GM19468 (cell line): ENCODE data around the gene RNF32.
"Not testable (repeated sequence)": the region's sequence is repeated elsewhere in the genome, so short reads cannot be mapped to it uniquely, and the experiment has no call there.

ENCODE experiments used
- ATAC-seq: cut with Tn5 transposase; IDR thresholded peaks from one replicate; pipeline ENCODE4 v1.9.1; 2021; ENCODE audit warnings: mild to moderate bottlenecking, moderate library complexity, moderate number of reproducible peaks; ENCODE audit not compliant: unreplicated experiment; ENCODE audit errors: extremely low read depth

RNF32 gene

DNA sequence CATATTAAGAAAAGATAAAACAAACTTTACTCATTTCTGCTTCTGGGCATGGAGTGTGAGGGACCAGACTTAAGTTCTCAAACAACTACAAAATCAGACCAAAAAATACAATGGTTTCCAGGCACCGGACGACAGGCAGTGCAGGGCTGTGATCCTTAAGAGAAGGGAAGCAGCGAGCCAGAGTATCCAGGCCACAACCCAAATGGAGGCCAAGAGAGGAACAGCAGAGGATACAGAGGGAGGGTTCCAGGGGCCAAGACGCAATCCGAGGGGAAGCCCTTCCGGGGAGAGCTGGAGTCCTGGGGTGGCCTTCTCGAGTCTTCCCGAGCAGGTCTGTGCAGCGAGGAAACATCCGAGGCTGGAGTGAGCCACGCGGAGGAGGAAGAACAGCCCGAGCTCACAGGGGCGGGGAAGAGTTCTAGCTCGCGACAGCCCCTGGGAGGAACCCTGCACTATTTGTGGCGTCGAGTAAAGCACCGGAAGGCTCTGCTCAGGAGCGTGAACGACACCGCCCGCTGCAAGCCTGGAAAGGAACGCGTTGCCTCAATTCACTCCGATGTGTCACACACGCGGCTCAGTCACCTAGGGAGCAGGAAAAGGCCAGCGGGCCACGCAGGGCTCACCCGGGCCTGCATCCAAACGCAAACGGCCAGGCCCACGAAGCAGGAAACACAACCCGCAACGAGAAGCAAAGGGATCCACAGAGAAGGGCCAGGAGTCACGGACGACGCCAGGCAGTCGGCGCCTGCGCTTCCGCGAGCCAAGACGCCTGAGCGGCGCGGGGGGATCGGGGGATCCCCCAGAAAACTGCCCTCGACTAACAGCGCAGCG is 933 bp upstream of the RNF32 start:
- ATAC-seq, result no peak

DNA sequence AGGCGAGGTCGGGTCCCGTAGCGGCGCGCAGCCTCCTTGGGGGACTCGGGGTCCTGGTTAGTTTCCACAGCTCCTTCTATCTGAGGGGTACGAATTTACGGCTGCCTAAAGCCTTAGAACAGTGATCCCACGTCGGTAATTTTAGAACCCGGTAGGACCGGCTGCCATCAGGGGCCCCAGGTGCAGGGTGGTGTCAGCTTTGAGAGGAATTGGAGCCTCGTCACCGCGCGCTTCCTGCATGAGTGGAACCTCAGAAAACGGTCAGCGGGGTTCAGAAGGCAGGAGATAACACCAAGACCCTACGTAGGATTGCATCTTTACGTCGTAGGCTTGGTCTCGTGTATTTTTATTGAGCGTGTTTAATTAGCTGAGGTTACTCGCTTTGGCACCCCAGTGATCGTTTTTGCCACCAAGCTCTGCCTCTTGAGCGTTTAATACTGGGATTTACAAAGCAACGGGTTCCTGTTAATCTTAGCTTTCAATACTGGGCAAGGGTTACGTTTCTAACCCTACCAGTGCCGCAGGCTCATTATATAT is 443 bp downstream of the RNF32 start:
- ATAC-seq, result peak; percentile 28

DNA sequence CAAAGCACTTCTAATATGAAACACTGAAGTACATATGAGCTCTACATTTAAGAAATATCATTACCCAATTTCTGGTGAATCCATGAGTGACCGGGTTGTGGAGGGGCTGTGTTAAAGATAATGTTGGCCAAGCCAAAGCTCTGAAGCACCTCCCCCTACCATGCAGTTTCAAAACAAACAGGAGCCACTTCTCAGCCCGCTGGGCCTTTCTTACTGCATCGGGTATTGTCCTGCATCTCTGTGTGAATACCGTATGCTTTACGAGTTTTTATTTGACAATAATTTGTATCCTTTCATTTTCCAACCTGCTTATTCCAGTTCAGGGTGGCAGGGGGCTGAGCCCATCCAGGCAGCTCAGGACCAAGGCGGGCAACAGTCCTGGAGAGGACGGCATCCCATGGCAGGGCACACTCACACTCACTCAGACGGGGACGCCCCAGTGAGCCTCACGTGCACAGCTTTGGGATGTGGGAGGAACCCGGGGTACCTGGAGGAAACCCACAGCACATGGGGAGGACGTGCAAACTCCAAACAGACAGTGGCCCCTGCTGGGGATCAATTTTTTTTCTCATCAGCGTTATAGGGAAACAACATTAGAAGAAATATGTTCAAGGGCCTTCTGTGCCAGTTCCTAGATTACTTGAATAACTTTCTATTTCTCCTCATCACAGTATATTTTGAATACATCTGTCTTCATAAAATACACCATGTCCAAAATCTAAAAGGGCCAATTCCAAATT is 1.9 kb downstream of the RNF32 start:
- no peak for ATAC-seq

DNA sequence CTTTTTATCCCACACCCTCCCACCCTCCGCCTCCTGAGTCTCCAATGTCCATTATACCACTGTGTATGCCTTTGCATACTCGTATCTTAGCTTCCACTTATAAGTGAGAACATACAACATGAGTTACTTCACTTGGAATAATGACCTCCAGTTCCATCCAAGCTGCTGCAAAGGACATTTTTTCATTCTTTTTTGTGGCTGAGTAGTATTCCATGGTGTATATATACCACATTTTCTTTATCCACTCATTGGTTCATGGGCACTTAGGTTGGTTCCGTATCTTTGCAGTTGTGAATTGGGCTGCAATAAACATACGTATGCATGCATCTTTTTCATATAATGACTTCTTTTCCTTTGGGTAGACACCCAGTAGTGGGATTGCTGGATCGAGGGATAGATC is 6.8 kb downstream of the RNF32 start:
- ATAC-seq, result not testable (repeated sequence)

DNA sequence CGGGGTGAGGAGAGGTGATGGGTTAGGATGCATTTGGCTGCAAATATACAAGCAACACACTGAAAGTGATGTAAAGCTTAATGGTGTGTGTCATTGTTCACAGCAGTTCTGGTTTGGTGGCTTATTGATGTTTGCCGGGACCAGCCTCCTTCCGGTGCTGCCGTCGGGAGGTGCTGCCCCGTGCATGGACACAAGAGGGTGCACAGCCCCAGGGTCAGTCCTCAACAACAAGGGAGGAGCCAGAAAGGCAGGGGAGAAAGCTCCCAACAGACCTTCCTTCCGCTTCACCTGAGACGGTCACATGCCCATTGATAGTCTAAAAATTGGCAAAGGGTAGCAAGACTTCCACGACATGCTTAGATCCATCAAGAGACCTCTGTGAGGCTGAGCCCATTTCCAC is 9.5 kb downstream of the RNF32 start:
- ATAC-seq, result no peak

DNA sequence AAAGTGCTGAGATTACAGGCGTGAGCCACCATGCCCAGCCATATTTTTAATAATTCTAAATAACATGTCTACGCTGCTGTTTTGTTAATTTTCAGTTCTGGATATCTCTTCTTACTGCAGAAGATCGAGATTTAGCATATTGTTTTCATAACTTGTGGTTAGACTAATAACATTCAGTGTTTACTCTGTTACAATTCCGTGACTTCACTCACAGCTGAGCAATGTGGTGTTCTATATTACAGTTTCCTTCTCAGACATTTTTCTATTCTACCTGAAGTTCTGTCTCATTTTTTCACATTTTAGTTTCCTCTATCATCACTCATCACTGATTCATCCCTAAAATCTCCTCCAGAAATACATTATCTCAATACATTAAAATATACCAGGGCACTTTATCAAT is 10.9 kb downstream of the RNF32 start:
- ATAC-seq, result no peak

DNA sequence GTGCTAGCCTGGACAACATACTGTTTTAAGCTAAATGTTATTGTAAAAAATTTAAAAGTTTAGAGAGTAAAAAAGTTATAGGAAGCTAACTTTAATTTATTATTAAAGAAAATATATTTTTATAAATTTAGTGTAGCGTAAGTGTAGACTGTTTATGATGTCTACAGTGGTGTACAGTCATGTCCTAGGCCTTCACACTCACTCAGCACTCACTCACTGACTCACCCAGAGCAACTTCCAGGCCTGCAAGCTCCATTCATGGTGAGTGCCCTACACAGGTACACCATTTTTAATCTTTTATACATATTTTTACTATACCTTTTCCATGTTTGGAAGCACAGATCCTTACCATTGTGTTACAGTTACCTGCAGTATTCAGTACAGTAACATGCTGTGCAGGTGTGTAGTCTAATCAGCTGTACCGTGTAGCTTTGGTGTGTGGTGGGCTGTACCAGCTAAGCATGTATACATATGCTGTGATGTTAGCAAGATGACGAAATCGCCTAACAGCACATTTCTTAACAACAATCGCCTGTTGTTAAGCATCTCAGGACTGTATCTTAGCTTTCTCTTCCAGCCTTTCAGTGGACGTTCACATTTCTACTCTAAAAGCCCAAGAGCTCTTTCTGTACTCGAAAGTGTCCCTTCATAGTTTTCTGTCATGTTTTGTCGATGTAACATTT is 12.5 kb downstream of the RNF32 start:
- no peak for ATAC-seq

DNA sequence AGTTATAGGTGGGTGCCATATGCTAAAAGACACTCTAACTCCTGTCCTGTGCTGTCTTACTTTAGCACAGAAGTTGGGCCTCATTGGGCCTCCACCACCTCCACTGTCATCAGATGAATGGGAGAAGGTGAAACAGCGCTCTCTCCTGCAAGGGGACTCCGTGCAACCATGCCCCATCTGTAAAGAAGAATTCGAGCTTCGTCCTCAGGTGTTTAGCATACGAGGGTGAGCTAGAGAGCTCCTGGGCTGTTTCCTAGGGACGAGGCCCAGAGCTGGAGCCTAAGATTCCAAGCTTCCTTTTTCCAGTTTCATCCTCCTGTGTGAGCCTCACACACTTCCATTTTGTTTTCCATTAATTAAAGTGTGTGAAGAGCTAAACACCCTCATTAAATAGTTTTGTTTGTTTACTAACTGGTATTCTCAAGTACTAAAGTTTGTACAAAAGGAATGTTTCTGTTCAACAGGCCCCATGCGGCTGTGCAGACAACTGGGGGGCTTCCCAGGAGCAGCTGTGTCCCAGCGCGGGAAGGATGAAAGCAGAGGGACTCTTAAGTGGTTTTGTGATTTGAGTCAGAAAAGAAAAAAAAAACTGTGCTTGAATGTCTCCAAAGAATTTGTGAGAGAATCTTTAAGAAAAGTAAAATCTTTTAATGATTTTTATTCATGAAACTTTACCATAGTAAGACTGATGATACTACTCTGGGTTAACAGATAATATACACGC is 14.1 kb downstream of the RNF32 start:
- no peak for ATAC-seq

DNA sequence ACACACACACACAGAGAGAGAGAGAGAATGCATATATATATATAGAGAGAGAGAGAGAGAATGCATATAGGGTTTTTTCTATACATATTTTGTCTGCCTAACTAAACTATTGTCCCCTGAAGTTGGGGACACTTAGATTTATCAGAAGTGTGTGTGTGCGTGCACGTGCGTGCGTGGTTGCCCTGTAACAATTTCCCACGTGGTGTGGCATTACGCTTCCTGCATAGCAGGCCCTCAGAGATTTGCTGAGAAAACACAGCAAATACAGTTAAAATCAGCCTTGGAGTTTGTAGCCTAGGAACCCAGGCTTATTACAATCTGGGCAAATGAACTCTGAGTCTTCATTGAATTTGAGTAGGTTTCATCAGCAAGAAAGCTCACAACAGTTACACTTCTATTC is 14.7 kb downstream of the RNF32 start:
- ATAC-seq, result no peak

DNA sequence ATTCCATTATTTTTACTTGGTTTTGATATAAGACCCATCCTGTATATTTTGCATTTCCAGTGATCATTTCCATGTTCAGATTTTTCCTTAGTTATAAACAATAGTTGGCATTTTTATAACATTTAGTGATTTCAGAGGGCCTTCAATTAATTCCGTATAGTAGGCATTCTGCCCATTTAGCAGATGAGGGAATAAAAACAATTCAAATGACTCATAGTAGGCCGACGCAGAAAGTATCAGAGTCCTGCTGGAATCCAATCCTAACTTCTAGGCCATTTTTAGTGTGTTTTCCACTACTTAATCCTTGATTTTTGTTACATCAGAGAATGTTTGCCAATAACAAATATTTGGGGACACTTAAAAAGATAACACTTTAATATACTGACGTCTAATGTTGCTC is 15.4 kb downstream of the RNF32 start:
- no peak for ATAC-seq

DNA sequence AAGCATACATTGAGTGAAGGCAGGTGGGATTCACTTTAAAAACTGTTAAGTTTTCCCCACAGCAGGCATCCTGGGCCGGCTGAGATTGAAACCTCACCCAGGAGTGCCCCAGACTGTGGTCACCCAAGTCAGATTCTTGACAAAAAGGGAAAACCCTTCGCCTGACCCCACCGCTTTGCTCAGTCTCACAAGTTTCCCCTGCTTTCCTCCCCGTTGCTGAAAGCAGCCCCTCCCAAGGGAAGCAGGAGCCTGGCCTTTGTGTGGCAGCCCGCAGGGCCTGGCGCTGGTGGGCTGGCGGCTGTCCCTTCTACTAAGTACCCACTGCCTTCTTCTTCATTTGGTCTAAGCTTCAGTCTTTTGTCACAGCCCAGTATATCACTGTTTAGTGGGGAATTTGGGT is 16.0 kb downstream of the RNF32 start:
- no peak for ATAC-seq

DNA sequence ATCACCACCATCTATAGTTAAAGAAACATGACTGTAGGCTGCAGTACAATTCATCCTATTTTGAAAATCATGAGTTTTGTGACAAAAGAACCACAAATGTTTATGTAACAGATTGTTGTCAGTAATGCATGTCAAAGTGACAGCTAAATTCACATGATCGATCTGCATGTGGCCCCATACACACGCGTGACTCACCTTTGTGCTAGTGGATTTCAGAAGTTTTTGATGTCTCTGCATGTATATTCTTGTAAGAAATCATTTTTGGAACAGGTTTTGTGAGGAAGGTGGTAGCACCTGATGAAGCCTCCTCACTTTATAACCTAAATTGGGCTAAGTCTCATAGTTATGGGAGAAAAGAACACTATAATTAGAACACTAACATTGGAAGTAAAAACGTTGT is 17.1 kb downstream of the RNF32 start:
- no peak for ATAC-seq

DNA sequence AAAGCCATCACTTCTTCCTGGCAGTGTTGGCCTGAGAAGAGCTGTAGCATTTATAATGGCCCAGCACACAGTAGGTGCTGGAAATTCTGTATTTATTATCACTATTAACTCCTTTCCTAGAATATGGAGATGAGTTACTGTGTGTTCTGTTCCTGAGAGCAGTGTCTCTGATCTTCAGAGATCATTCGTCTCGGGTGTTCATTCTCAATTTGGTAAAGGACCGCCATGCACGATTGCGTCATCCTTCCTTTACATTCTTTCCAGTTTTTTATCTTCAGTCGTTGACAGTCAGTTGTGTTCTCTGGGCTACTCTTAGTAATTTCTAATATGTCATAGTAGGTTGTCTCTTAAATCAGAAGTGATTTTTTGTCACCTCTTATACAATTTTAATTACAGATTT is 18.6 kb downstream of the RNF32 start:
- ATAC-seq, result no peak

DNA sequence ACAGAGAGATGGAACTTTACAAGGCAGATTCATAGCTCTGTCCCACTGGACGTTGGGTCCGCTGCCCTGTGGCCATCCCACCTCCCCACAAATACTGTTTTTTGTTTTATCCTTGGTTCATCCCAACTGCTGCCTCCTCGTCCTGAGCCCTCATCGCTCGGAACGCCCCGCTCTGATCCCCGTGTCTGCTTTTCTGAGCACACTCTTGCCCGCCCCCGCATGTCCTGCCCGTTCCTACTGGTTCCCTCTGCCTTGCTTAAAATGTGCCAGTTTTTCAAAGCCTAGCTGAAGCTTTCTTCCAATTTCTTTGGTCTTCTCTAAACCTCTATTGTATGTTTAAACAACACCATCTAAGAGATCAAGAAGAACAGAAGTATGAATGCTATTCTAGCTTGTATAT is 19.4 kb downstream of the RNF32 start:
- ATAC-seq, result no peak

DNA sequence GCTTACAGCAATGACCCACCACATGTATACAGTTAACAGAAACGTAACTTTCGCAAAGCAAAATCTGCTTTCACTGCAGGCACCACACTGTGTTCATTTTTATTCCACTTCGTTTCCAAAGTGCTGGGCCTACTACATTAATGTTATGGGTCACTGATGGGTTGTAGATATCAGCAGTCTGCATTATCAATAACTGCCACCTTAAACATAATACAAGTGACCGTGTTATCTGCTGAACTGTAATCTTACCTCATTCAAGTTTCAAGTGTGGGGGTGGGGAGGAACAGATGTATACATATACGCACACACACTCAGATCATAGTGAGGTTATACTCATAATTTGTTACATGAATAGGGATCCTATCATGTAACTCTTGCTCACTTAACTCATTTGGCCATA is 21.1 kb downstream of the RNF32 start:
- ATAC-seq, result no peak

DNA sequence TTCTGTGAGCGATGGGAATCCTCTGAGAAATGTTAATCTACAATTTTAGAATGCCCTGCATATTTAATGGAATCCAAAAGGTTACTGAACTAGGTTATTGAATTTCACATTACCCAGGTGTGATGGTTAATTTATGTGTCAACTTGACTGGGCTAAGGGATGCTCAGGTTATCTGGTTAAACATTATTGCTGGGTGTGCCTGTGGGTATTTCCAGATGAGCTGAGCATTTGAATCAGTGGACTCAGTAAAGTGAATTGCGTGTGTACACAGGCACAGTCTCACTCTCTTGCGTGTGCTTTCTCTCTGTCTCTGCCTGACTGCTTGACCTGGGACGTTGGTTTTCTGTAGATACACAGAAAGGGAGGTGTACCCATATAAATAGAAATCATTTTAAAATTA is 21.7 kb downstream of the RNF32 start:
- ATAC-seq, result no peak

DNA sequence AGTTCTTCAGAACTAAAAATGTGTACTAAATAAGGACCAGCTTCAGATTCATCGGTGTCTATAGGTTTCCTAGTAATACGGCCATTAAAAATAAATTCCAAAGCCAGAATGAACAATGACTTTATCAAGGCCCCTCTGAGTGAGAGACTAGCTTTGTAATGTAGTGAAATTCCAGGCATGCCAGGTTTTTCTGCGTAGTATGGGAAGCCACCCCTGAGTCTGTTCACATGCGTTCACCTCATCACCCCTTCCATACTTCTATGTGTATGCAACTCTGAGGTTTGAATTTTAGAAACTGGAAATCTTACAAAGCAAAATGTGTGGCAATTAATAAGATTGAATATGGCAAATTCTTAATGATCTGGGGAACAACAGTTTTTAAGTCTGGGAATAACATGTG is 24.5 kb downstream of the RNF32 start:
- ATAC-seq, result no peak

DNA sequence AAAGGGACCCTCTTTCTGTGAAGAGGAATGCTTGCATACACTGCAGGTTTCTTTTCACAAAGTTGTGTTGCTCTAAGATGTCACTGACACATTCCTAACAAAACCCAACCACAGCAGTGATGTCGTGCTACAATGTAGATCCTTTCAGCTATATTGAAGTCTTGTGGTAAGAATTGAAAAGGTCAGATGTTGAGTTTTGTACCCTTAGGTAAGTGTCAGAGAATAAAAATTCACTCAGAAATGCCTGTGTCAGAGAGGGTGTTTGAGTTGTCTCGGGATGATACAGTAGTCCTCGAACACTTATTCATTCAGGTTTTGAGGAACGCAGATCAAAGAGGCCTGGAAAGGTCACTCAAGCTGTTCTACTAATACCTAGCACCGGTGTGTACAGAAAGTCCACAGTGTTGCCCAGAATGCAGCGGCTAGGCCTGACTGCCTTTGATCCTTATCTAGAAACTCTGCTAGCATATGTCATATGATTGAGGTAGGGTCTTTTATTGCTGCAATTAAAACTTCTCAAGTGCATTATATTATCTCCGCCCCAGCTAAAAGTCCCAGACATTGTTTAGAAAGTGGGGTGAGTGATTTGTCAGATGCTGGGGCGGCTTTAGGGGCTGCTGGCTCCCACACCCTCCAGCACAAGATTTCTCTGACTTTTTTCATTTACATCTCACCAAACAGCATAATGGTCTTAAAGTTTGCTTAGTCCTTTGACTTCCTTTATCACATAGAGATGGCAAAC is 26.0 kb downstream of the RNF32 start:
- no peak for ATAC-seq

DNA sequence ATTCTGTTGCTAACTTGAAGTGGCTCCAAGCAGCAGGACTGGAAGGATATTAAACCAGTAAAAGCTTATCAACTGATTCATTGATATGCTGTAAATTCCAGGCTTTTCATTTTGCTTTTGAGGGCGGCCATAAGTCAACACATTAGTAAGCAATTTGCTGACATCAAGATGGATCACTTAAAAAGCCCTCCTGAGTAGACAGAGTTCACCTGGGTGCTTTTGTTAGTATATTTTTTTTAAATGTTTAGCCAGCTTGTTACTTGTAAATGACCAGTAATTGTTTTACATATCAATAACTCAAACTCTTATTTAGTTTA is 26.5 kb downstream of the RNF32 start:
- no peak for ATAC-seq
